Limb (tissue), 2 donors: ENCODE results near the gene NFATC2.

Experiments
- DNase-seq, 2 donors: peaks; one replicate each; pipeline ENCODE4 v3.0.0-alpha.2; 2016; ENCODE audit errors: extremely low spot score in 2 of 2

NFATC2 gene

DNA sequence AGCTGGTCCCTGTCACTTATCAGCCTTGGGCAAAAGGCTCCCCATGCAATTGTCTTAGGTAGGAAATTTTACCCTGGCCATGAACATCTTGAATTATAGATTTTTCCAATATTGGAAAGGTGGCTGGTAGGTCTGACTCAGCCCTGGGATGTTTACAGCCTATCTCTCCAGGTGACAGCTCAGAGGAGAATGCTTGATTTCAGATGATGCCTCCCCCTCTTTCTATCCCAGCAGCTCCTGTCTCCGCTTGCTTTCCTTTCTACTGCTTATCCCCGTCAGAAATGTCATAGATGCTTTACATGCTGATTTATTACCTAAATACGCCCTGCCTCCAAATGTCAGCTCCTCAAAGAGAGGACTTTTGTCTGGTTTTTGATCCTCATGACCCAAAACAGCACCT lies 109.6 kb downstream of the NFATC2 start:
- DNase-seq = no peak

DNA sequence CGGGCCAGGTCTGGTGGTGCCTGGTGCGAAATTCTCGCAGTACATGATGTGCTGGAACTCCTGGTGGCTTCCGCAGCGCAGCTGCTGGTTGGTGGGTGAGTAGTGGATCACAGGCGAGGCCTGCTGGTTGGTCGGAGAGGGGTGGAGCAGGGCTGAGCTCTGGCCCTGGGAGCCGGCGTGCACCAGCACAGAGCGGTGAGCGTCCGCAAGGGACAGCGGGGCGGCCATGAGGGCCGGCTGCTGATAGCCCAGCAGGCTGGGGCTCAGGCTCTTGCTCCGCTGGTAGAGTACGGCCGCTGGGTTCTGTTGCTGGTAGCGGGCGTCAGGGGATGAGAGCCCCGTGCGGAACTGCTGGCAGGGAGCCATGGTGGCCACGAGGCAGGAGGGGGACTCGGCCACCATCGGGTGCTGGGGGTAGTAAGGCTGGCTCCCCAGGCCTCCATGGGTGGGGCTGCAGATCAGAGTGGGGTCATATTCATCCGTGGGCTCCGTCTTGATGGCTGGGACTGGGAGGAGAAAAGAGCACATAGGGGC lies 110.2 kb downstream of the NFATC2 start:
- DNase-seq = no peak

DNA sequence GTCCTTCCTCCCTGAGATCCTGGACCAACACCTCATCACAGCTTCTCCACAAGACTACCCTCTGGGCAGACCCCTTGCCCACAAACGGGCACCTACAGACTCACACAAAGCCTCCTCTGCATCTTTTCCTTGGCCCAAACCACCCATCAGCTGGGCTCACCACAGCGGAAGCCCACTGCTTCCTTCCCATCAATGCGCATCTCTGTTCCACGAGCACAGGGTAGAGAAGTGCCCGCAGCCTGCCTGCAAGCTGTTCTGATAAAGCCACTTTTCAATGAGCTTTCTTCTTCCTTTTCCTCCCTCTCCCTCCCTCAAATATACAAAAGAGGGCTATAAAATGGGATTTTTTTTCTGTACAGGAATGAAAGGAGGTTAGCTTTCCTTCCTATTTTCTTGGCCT lies 111.2 kb downstream of the NFATC2 start:
- DNase-seq = no peak

DNA sequence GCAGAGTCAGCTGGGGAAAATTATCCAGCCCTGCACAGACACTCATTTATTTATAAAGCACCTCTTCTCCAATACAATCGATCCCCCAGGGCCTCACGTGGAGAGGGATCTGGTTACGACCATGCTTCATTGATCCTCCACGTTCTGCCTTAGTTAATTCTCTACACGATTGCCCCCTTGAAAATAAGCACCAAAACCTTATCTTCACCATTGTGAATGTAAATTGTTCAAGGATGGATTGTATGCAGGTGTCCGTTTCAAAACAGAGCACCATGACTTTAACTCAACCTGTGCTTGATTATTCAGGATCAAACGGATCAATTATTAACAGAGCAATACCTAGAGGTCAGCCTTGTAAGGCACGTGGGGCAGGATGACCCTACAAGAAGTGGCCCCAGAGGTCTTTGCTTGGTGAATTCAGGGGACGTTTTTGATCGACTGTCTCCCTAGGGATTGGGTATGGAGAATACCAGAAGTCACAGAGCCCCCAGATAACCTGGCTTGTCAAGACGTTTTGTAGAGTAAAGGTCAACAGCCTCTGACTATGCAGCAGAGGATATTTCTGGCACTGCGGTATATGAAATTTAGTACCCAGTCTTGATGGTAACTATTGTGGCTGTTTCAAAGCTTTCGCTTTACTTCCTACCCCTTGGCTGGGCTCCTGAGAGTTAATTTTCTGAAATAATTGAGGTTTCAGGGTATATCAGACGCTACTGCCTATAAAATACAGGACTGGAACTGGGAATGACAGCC lies 112.1 kb downstream of the NFATC2 start:
- DNase-seq = no peak

DNA sequence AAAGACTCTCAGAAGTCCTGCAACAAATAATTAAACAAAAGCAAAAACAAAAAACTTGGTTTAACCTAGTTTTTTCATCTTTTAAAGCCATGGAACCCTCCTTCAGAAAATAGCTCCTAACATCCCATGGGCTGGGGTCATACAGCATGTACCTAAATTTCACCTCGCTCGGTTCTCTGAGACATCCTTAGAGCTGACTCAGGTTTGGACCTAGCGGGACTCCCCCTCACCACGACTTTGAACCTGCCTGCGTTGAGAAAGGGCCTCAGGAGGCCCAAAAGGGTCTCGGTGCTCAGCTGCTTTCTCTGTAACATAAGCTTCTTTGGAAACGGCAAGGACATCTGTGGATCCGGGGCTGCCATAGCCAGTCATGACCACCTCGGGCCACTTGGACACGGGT lies 112.8 kb downstream of the NFATC2 start:
- DNase-seq = no peak

DNA sequence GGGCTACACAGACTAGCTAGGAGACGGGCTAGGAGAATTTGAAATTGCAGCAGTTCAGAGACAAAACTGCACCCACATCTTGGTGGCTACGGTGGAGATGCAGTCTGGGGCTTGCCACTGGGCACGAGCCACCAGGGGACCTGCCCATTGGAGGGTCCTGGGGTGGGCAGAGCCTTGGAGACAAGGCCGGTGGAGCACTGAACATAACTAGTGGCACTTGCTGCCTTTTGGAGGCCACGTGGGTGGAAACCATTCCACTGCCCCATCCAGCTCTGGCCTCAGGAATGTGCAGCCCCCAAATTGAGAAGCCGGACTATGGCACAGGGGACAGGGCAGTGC lies 113.4 kb downstream of the NFATC2 start:
- DNase-seq = no peak

DNA sequence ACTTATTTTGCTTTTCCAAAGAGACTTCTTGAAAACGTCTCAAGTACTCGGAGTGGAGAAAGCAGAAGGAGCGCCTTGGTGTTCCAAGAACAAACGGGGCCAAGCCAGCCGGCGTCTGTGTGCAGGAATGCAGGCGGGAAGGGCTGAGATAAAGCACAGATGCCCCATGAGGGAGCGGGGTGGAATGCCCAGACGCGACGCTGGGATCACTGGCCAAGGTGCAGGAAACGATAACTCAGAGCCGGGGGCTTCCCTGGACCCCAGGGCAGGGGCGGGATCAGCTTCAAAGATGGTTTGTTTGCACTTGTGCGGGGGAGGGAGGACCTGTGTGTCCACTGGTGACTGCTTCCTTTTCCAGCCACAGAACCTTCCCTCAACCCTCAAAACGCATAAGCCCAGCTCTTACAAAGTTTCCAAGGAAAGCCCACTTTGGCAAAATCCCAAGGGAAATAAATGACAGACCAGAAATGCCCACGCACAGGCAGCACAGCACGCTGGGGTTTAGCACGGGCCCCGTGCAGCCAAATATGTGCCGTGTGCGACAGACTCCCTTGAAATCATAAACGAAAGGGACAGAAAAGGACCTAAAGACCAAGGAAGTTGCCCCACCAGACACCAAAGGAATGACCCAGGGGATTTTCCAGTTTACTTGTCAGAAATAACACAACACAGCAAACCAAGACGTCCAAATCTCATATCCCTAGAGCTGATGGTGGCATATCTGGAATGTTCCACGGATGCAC lies 113.9 kb downstream of the NFATC2 start:
- DNase-seq = peak; percentile 71 to 75

DNA sequence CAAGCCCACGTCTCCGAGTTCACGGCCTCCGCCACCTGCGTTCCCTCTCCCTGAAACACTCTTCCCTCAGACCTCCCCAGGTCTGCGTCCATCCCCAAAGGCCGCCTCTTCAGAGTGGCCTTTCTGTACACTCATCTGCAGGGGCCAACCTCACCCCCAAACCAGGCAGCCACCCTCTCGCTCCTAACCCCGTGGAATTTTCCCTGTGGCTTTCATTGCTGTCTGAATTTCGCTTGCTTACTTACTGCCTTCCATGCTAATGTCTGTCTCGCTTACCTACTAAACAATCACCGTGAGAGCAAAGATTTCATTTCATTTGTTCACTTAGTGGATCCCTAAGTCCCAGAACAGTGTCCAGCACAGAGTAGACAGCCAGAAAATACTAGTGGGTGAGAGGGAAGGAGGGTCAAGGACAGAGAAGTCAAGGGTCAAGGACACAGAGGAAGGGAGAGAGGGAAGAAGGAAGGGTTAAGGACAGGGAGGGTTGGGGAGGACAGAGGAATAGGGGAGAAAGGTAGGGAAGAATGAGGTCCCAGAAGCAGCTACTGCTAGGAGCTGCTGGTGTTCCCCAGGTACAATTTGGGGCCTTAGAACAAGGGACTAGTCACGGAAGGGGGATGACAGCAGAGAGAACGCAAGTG lies 114.7 kb downstream of the NFATC2 start:
- no peak for DNase-seq

DNA sequence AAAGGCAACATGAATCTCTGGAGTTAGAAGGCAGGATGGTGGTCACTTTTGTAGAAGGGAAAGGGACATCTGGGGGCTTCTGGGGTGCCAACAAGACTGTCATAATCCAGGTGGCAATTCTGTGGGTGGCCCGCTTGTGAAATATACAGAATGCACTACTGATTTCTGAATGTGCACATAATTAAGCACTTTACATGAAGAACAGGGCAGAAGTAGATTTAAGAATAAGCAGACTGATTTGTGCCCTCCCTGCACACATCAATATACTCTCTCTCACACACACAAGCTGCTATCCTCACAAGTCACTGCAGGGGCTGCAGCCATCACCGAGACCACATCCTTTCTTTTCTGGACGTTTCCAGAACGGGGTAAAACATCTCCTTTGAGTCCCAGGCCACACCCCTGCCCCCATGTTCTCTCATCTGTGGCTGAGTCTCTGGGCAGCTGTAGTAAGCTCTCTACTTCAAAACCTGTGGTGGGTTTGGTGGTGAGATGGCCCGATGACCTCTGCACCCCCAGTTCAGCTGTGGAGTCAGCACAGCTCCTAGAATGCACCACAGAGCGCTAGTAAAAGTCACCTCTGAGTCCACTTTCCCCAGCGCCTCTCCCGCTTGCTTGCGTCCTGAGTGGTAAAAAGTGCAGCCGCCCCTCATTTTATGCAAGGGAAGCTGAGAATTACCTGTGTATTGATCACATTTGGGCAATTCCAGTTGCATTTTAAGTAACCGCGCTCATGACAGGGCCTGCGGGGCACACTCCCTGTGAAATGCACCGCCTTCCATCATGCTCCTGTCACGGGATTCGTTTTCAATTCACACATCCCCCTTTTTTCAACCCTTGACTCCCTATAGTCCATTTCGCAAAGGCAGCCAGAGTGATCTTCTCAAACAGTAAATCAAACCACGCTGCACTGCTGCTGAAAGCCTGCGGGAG lies 115.5 kb downstream of the NFATC2 start:
- no peak for DNase-seq

DNA sequence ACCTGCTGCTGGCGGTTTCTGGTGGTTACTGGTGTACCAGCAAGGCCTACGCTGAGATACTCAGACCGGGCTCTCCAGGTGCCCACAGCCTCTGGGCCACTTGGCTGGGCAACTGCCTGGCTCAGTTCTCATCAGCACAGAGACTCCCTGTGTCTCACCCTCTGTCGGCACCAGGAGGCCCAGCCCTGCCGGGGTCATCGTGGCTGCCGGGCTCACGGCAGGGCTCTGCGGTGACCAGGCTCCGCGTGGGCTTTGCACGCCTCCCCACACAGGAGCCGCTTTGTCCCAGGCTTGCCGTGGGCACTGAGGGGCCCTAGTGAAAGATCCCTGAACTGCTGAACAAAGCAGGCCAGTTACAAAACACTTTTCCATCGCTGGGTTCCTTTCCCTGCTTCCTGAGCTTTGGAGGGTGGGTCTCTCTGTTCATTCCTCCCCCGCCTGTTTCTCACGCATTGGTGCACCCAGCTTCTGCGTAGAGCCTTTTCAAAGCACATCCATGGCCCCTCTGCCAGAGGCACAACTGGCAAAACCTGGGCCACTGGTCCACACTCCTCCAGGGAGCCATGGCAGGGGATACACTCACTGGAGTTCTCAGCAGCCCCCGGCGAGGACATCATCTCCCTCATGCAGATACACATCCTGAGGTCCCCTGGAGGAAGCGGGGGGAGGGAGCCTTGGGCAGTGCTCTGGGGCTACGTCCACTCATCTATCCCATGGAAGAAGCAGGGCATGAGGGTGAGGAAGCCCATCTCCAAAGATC lies 117.0 kb downstream of the NFATC2 start:
- no peak for DNase-seq

DNA sequence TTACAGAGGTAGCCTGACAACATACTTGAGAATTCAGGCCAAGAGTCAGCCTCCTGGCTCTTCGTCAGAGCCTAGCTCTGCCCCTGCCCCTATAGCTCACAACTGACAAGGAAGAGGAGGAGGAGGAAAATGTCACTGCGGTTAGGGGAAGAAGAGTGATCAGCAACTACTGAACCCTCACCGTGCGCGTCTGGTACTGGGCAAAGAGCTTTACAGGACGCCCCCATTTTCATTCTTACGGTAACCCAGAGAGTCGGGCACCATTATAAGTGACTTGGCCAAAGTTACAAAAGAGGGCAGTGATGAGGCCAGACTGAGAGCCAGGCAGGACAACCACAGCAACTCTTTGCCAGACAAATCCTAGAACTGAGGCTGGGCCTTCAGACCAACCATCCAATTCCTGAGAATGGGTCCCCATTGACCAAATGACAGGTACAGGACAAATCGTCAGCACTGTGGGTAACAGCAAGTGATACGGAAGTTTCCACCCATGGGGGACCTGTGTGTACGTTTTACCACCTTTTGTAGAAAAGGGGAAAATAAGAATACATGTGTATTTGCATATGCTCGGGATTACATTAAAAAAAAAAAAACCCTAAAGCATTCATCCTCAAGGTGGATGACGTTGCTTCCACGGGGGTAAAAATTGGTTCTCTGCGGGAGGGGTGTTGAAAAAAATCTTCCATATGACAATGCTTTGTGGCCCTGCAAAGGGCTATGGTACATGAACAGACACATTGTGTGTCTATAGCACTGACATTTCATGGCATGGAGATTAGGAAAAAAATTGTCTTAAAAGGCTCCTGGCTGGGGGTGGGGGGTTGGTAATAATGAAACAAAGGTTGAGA lies 118.0 kb downstream of the NFATC2 start:
- DNase-seq = no peak

DNA sequence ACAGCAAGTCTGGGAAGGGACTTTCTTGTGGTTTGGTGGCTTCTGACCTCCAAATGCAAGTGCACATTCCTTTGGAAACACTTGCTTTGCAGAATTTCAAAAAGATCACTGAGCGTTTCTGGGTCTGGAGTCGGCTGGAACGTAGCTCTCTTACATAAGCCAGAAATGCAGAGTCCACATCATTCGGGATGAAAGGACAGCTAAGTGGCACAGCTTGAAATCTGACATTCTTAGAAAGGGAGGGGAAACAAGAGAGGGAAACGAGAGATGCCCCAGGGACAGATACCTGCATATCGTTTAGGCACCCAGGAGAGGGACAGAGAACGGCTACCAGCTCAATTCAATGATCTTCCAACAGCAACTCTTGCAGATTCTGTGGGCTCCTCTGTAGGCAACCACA lies 118.7 kb downstream of the NFATC2 start:
- no peak for DNase-seq

DNA sequence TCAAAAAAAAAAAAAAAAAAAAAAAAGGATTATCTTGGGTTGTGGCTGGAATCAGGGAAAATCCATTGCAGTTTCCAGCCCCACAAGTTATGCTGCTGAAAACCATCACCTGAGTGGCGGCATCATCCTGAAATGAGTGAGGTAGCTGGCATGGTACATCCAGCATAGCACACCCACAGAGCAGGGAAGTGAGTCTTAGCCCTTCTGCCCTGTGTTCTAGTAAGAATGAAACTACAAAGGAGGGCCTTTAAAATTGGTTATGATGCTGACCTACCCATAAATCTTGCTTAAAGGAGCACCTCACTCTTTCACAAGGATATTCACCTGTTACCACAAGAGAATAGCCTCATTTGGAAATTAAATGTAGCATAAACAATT lies 119.2 kb downstream of the NFATC2 start:
- DNase-seq = no peak

DNA sequence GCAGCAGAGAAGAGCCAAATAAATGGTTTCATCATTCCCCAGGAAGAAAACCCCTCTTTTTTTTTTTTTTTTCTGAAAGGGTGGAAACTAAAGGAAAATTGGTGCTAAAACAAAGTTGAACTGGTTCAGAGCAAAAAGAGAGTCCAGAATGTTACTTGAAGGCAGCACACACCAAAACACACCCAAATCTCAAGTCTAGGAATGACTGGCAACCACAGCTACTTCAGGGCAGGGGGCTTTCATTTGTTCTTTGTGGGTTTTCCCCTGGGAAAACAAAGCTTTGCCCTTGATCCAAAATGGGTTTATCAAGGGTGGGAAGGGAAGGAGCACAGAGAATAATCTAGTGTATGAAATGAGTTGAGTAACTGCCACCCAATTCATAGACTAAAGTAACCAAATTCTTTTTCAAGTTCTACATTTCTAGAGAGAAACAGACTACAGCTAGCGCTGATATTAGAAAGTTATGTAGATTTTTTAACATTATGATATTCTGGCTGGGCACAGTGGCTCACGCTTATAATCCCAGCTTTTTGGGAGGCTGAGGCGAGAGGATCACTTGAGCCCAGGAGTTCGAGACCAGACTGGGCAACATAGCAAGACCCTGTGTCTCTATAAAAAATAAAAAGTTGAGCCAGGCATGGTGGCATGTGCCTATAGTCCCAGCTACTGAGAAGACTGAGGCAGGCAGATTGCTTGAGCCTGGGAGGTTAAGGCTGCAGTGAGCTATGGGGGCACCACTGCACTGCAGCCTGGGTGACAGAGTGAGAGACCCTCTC lies 119.8 kb downstream of the NFATC2 start:
- DNase-seq = no peak

DNA sequence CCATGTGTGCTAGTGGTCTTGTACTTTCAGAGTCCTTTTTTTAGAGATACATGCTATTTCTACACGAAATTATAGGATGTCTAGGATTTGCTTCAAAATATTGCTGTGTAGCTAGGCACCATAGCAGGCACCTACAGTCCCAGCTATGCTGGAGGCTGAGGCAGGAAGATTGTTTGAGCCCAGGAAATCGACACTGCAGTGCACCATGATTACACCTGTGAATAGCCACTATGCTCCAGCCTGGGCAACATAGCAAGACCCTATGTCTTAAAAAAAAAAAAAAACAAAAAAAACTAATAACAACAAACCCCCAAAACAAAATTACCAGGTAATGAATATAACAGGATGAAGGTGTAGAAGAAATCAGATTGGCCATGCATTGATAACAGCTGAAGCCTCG lies 121.7 kb downstream of the NFATC2 start:
- DNase-seq = no peak

DNA sequence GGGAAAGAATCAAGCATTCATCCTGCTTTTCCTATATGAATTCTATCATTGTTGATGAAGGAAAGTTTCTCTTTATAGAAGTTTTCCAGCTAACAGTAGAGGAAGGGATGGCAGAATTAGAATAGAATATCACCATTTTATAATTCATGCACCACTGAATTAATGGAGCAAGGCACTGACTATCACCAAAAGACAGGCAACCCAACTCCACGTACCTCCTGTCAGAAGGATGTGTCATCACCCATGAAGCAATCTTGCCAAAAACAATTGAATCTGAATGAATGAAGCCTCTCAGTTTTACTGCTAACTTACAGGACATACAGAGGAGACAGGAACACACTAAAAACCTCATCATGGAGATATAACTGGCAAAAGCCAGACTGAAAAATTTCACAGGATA lies 122.4 kb downstream of the NFATC2 start:
- DNase-seq = no peak

DNA sequence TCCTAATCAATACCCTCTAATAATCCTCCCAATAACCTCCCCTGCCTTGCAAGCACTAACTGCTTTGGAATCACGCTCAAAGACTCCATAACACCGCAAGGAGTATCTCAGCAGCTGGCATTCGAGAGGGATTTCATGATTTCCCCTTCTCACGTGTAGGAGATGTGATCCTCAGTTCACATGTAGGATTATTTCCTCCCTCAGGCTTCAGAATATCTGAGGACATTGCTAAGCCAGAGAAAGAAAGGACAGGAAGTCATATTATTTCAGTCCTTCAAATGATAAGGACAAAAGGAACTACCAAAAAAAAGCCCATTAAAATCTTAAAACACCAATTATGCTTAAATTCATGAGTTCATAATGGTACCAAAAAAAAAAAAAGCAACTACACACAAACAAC lies 122.9 kb downstream of the NFATC2 start:
- DNase-seq = no peak

DNA sequence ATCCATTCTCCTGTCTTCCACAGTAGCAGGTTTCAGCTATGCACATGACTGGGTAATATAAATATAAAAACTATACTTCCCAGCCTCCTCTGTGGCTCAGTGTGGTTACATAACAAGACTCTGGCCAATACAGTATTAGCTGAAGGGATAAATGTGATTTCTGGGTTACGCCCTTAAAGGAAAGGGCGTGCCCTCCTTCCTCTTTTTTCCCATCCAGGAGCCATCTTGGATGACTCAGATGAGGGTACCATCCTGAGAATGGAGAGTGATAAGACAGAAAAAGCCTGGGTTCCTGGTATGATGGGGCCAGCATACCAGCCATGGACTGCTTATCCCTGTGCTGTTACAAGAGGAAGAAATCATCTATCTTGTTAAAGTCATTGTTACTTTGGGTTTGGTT lies 123.3 kb downstream of the NFATC2 start:
- DNase-seq = no peak

DNA sequence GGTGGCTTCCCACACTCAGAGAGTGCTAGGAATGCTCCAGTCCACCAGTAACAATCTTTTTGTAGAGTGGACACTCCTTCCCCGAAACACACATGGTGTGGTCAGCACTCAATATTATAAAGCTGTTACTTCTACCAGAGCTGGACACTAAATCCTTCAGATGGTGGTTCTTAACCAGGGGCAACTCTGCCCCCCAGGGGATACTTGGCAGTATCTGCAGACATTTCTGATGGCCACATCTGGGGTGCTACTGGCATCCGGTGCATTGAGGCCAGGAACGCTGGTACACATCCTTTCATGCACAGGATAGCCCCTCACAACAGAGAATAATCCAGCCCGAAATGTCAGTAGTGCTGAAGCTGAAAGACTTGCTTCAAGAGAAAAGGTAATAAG lies 124.4 kb downstream of the NFATC2 start:
- no peak for DNase-seq
